Suppressor macrophage treated with lipopolysaccharide for 4 hours (primary cell): ENCODE data around the gene SYF2.

Experiments
- DNase-seq: peaks from one replicate; pipeline ENCODE4 v3.0.0-alpha.2; 2020

The SYF2 gene

DNA sequence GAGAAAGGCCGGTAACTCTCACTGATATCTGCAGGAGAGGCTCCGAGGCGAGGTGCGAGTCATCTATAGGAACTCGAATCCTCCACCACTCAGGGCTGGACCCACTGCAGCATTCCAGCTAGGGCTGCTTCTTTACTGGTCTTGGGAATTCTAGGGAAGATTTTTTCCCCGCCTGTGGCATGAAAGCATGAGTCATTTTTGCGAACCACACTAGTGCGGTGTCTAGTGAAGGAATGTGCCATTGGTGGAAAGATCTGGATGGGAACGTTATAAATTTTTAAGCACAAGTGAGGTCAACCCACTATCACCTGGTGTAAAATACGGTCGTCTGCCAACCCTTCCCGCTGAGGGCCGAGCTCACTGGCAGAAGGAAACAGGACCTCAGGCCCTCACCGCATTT, 49.7 kb downstream of the SYF2 start:
- DNase-seq: no peak

GRCh38 chr1:25180996-25181395, 51.3 kb downstream of the SYF2 start:
- no peak for DNase-seq

GRCh38 chr1:25178917-25179561, 53.3 kb downstream of the SYF2 start:
- DNase-seq: no peak

DNA sequence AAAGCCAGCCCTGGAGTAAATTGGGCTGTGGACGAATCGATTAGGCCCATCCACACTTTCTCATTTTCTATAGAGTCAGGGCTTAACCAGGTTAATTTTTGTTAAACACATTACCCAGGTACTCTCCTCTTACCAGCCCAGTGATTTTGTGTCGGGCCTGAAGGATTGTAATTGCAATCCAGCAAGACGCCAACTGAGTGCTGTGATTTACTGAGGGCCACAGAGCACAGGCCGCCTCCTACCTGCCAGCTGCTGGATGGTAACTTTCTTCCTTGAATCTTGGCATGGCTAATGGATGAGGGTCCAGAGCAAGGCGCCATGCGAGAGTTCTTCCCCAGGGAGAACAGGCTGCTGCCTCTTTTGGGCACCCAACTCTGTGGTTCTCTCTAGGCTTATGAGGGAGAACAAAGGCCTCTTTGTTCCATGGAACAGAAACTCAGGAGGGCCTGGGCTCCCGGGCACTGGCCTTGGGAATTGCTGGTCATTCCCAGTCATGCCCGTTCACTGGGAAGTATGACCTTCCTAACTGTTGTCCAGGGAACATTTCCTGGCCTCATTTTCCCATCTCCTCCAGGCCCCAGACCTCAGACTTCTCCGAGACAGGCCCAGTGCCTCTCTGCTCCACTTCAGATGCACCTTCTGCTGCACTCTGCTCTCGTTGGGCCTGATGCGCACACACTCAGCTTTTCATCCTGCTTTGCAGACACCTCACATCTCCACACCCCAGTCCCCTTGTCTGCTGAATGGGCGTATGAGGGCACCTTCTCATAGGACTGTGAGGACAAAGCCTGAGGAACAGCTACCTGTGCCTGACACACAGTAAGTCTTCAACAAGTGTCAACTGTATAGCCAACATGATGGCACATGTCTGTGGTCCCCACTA, 57.3 kb downstream of the SYF2 start:
- DNase-seq: no peak

- DNase-seq: no peak
Measured at GRCh38 chr1:25174363-25174729, 58.0 kb downstream of the SYF2 start.

DNA sequence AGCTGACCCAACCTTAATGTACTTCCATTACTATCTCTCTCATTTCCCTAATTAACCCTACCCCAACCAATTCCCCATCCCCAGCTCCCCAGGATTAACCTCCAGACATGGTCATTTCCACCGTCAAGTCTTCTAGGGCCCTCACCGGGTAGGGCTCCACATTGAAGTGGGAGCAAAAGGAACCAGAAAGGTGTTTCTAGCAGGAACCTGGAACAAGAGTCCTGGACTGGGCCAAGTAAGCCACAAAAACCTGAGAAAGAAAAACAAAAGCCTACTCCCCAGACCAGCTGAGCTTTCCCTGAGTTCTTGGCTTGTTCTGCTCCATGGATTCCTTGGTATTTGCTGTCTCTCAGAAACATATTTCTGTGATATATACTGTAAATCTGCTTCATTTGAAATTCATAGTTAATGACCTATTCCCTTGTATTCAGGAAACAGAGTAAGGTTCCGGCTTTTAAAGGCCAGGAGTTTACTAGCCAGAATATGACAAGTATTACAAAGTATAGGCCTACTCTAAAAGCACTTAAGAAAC, 58.4 kb downstream of the SYF2 start:
- no peak for DNase-seq
